CD4-positive, alpha-beta T cell (primary cell): Measurements from ENCODE around the gene CAMK2A. TPM values are rescaled to one million over a fixed set of nuclear protein-coding genes. Genes with fewer than 3 reads are reported as not detected.

Experiments
- ATAC-seq: fragments of 200-7000 bp; cut with Tn5 transposase; one replicate; pipeline ENCODE4 v1.10.0; 2022; ENCODE audit warnings: mild to moderate bottlenecking; ENCODE audit not compliant: poor library complexity
- CTCF ChIA-PET: fragments of 350-600 bp; sonication (Branson Sonifier 250); formaldehyde crosslinking; loops from one replicate; lab custom pipeline; 2021; ENCODE audit warnings: antibody characterized with exemption, inconsistent platforms; lab: Charles Lee
- POLR2A ChIA-PET: fragments of 350-600 bp; sonication (Branson Sonifier 250); formaldehyde crosslinking; loops from one replicate; lab custom pipeline; 2021; ENCODE audit warnings: antibody characterized with exemption, inconsistent platforms; lab: Charles Lee
- DNase-seq, 14 experiments: peaks; one replicate each; pipeline ENCODE4 v3.0.0-alpha.2; 2013 to 2020; ENCODE audit warnings: mixed read lengths in 2 of 14
- H3K27ac ChIP-seq, 2 donors: one replicate each; pipeline versions ENCODE4 v1.5.1 to v1.7.0; 2013; ENCODE audit warnings: low read length in 2 of 2, low read depth in 1 of 2, mild to moderate bottlenecking in 1 of 2
- H3K27me3 ChIP-seq, 2 experiments: 1 replicate in 1 of 2; 2 replicates in 1 of 2; pipeline versions ENCODE4 v1.6.1 to v1.7.0; 2013; ENCODE audit warnings: low read length in 2 of 2, control low read depth in 1 of 2, mild to moderate bottlenecking in 1 of 2, moderate library complexity in 1 of 2; ENCODE audit not compliant: insufficient read depth in 2 of 2, control insufficient read depth in 1 of 2
- H3K36me3 ChIP-seq: one replicate; pipeline ENCODE4 v1.6.1; 2013; ENCODE audit warnings: low read length, control low read depth; ENCODE audit not compliant: insufficient read depth
- H3K4me1 ChIP-seq: one replicate; pipeline ENCODE4 v1.6.1; 2013; ENCODE audit warnings: low read length, control low read depth; ENCODE audit not compliant: insufficient read depth
- H3K4me3 ChIP-seq: one replicate; pipeline ENCODE4 v1.5.1; 2013; ENCODE audit warnings: mild to moderate bottlenecking, low read length, moderate library complexity
- H3K9me3 ChIP-seq, 2 experiments: 1 replicate in 1 of 2; 2 replicates in 1 of 2; pipeline versions ENCODE4 v1.6.1 to v1.7.0; 2013; ENCODE audit warnings: low read length in 2 of 2, mild to moderate bottlenecking in 2 of 2, control low read depth in 1 of 2, moderate library complexity in 1 of 2; ENCODE audit not compliant: control insufficient read depth in 1 of 2, insufficient read depth in 1 of 2
- H3K27ac Mint-ChIP-seq: one replicate; pipeline ENCODE4 v1.8.0; 2020; ENCODE audit warnings: mixed read lengths
- H3K27me3 Mint-ChIP-seq: one replicate; pipeline ENCODE4 v1.8.0; 2021; ENCODE audit warnings: mixed read lengths
- H3K36me3 Mint-ChIP-seq: one replicate; pipeline ENCODE4 v1.8.0; 2021; ENCODE audit warnings: low read depth, mixed read lengths
- H3K4me1 Mint-ChIP-seq: one replicate; pipeline ENCODE4 v1.8.0; 2021; ENCODE audit warnings: low read depth, mixed read lengths
- H3K4me3 Mint-ChIP-seq: one replicate; pipeline ENCODE4 v1.8.0; 2020; ENCODE audit warnings: mild to moderate bottlenecking, mixed read lengths
- H3K9me3 Mint-ChIP-seq: one replicate; pipeline ENCODE4 v1.8.0; 2020; ENCODE audit warnings: mixed read lengths
- intact Hi-C, 2 experiments: fragments of 100-400 bp; cut with DNase I in 1 of 2; cut with micrococcal nuclease in 1 of 2; formaldehyde crosslinking; loops; one replicate each; pipeline versions ENCODE4 v1.15.1 to v1.9.0; 2023 to 2025; cut with DNase I, micrococcal nuclease
- total RNA-seq, 174 experiments: library from RNA in 2 of 174; stranded (reverse) in 2 of 174; gene quantifications; one replicate each; pipeline ENCODE4 v1.2.3 and lab custom pipeline; 2021 to 2026
- TF ChIP-seq, protein P1 (sequence below): fragments of 200-600 bp; IDR thresholded peaks from one replicate; pipeline ENCODE4 v1.8.0; 2022; ENCODE audit warnings: antibody characterized with exemption, mild to moderate bottlenecking

CAMK2A gene
- total RNA-seq, 2 experiments from 2014 or later, result 0.05 to 0.22 TPM

DNA sequence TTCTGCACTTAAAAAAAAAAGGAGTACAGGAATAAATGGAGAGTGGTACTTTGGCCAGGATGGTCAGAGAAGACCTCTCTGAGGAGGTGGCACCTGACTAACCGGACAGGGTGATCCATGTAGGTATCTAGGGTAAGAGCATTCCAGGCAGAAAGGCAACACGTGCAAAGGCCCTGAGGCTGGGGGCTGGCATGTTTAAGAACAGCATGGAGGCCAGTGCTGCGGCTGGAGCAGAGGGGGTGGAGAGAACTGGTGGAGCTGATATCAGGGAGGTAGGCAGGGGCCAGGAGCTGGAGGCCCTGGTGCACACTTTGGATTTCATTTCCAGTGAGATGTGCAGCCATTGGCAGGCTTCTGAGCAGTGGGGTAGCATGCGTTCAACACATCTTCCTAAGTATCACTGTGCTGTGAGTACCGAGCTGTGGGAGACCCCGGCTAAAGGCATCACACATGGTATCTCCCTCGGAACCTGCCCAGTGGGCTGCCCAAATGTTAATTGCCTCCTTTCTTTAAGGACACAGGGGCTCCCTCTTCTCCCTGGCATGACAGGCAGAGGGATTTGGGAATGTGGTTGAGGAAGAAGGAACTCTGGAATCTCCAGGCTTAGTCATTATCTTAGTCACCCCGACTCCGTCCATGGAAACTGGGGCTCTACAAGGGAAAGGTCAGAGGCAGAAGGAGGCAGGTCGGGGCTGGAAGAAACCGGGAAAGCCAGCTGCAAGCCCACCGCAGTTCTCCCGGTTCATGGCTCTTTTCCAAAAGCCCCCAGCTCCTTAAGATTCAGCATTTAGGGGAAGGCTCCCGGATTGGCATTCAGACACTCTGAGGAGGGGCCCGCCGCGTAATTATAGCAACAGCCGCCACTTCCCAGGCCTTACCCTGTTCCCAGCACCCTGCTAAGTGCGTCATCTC is 81.1 kb downstream of the CAMK2A start:
- DNase-seq, result peak in 1 of 14 experiments; percentile 25
- TF ChIP-seq, protein P1, sequence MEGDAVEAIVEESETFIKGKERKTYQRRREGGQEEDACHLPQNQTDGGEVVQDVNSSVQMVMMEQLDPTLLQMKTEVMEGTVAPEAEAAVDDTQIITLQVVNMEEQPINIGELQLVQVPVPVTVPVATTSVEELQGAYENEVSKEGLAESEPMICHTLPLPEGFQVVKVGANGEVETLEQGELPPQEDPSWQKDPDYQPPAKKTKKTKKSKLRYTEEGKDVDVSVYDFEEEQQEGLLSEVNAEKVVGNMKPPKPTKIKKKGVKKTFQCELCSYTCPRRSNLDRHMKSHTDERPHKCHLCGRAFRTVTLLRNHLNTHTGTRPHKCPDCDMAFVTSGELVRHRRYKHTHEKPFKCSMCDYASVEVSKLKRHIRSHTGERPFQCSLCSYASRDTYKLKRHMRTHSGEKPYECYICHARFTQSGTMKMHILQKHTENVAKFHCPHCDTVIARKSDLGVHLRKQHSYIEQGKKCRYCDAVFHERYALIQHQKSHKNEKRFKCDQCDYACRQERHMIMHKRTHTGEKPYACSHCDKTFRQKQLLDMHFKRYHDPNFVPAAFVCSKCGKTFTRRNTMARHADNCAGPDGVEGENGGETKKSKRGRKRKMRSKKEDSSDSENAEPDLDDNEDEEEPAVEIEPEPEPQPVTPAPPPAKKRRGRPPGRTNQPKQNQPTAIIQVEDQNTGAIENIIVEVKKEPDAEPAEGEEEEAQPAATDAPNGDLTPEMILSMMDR, result no peak
- ChIA-PET POLR2A (no interaction called here), CTCF (no interaction called here)
- H3K36me3 ChIP-seq, result no peaks in the 10 kb centered on the region
- no peak for ATAC-seq
- Mint-ChIP-seq H3K4me1 (peaks cover 10% of the 10 kb centered on the region), H3K4me3 (no peak overlapping the region), H3K36me3 (no peaks in the 10 kb centered on the region), H3K27ac (no peak overlapping the region), H3K9me3 (no peaks in the 10 kb centered on the region), H3K27me3 (peaks cover 19% of the 10 kb centered on the region)
- H3K27ac ChIP-seq, result no peak overlapping the region
- H3K27me3 ChIP-seq, result peaks cover 8% of the 10 kb centered on the region in 2 experiments
- peaks cover 0 to 4% of the 10 kb centered on the region in 2 experiments for H3K9me3 ChIP-seq
- no peak overlapping the region for H3K4me3 ChIP-seq
- H3K4me1 ChIP-seq, result peaks cover 15% of the 10 kb centered on the region
- intact Hi-C loops, result no loop called here

DNA sequence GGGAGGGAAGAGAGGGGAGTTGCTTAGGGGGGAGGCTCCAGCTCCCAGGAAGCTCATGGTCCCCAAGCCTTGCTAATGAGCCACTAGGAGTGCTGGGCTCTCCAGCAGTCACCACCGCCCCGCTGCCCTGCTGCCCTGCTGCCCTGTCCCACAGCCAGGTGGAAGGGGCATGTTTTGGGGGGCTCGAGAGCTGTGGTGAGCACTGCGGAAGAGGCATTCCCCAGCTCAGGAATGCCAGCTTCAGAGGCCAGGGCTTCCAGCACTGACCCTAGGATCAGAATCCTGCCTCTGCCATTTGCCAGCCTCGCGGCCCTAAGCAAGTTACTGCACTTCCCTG is 82.8 kb downstream of the CAMK2A start:
- Histone ChIP-seq H3K4me3 (no peak overlapping the region), H3K9me3 (peaks cover 0 to 4% of the 10 kb centered on the region in 2 experiments), H3K27ac (no peak overlapping the region), H3K27me3 (peaks cover 8% of the 10 kb centered on the region in 2 experiments), H3K4me1 (peaks cover 15% of the 10 kb centered on the region), H3K36me3 (no peaks in the 10 kb centered on the region)
- Mint-ChIP-seq H3K27me3 (peaks cover 19% of the 10 kb centered on the region), H3K36me3 (no peaks in the 10 kb centered on the region), H3K4me1 (peaks cover 10% of the 10 kb centered on the region), H3K27ac (no peak overlapping the region), H3K4me3 (no peak overlapping the region), H3K9me3 (no peaks in the 10 kb centered on the region)
- intact Hi-C loops, result no loop called here
- TF ChIP-seq, protein P1, result no peak
- ATAC-seq (no peak), DNase-seq (no peak)
- POLR2A ChIA-PET, result no interaction called here
- CTCF ChIA-PET, result no interaction called here

DNA sequence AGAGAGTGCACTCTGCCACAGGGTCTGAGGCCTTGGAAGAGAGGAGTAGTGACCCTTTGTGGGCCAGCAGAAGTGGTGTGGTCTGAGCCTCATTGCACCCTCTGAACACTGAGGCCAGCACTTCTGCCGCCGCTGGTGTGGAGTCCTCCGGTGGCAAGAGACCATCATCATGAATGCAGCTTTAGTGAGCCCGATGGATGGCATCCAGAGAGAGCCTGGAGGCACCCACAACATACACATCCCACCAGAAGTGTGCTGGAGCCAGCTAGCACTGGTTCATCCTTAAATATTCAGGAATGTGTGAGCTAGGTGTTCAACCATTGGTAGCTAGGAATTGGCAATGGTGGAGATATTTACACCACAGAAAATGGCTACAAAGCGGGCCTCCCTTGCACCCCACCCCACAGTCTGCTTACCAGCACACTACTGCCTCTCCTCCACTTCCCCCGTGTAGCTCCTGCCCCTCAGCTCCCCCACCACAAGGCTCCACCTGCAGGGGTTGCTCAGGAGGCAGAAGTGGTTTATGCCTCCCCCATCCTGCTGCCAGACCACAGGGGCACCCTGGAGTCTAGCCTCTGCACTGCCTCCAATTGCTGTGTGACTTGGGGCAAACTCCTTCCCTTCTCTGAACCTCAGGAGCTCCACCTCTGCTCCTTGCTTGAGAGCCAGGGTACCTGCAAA is 83.3 kb downstream of the CAMK2A start:
- peaks cover 15% of the 10 kb centered on the region for H3K4me1 ChIP-seq
- no peak overlapping the region for H3K27ac ChIP-seq
- Mint-ChIP-seq H3K4me3 (no peak overlapping the region), H3K9me3 (no peaks in the 10 kb centered on the region), H3K4me1 (peaks cover 10% of the 10 kb centered on the region), H3K36me3 (no peaks in the 10 kb centered on the region), H3K27ac (no peak overlapping the region), H3K27me3 (peaks cover 19% of the 10 kb centered on the region)
- peaks cover 8% of the 10 kb centered on the region in 2 experiments for H3K27me3 ChIP-seq
- TF ChIP-seq, protein P1, result no peak
- ChIA-PET POLR2A (no interaction called here), CTCF (no interaction called here)
- ATAC-seq, result no peak
- DNase-seq, result no peak
- intact Hi-C loops, result no loop called here
- H3K4me3 ChIP-seq, result no peak overlapping the region
- peaks cover 0 to 4% of the 10 kb centered on the region in 2 experiments for H3K9me3 ChIP-seq
- H3K36me3 ChIP-seq, result no peaks in the 10 kb centered on the region
